ENCODE results near the gene MIEN1.
A peak's percentile ranks its signal among the peaks of the same experiment; 100 is the strongest.

MIEN1 gene

GRCh38 chr17:39703913-39704312 is 26.4 kb downstream of the MIEN1 start:
- TF ChIP-seq CTCF (IDR thresholded peaks at IDR 0.05; ENCODE audit: low read depth, low read length, missing control alignments): no peak
- in situ Hi-C loops (cut with HindIII; ENCODE audit: low pct_ligation_motif_present, low sequenced_read_pairs): no loop called here
- H3K27me3 ChIP-seq (replicated peaks): no peaks in the 10 kb centered on the region
- no peak overlapping the region for H3K4me3 ChIP-seq (ENCODE audit: low read depth, low read length)
- peaks cover 14% of the 10 kb centered on the region for H3K36me3 ChIP-seq (replicated peaks)
- DNase-seq: no peak
- no peak overlapping the region for H3K27ac ChIP-seq

- H3K27ac ChIP-seq: no peak overlapping the region
- no peak overlapping the region for H3K4me3 ChIP-seq (ENCODE audit: low read depth, low read length)
- TF ChIP-seq CTCF (IDR thresholded peaks at IDR 0.05; ENCODE audit: low read depth, low read length, missing control alignments): no peak
- DNase-seq: no peak
- in situ Hi-C loops (cut with HindIII; ENCODE audit: low pct_ligation_motif_present, low sequenced_read_pairs): no loop called here
- no peaks in the 10 kb centered on the region for H3K27me3 ChIP-seq (replicated peaks)
- peaks cover 10% of the 10 kb centered on the region for H3K36me3 ChIP-seq (replicated peaks)
Measured at GRCh38 chr17:39702901-39703893, 27.1 kb downstream of the MIEN1 start.

GRCh38 chr17:39701784-39702422 is 28.4 kb downstream of the MIEN1 start:
- in situ Hi-C loops (cut with HindIII; ENCODE audit: low pct_ligation_motif_present, low sequenced_read_pairs): no loop called here
- Histone ChIP-seq H3K27ac (no peak overlapping the region), H3K4me3 (ENCODE audit: low read depth, low read length) (no peak overlapping the region), H3K27me3 (replicated peaks) (no peaks in the 10 kb centered on the region), H3K36me3 (replicated peaks) (peaks cover 1% of the 10 kb centered on the region)
- DNase-seq: no peak
- no peak for TF ChIP-seq CTCF (IDR thresholded peaks at IDR 0.05; ENCODE audit: low read depth, low read length, missing control alignments)

GRCh38 chr17:39701012-39701783 is 29.1 kb downstream of the MIEN1 start:
- no peak overlapping the region for H3K27ac ChIP-seq
- no peaks in the 10 kb centered on the region for H3K27me3 ChIP-seq (replicated peaks)
- H3K4me3 ChIP-seq (ENCODE audit: low read depth, low read length): peak overlapping the region; percentile 72
- in situ Hi-C loops (cut with HindIII; ENCODE audit: low pct_ligation_motif_present, low sequenced_read_pairs): no loop called here
- no peak for TF ChIP-seq CTCF (IDR thresholded peaks at IDR 0.05; ENCODE audit: low read depth, low read length, missing control alignments)
- H3K36me3 ChIP-seq (replicated peaks): no peaks in the 10 kb centered on the region
- DNase-seq: no peak

GRCh38 chr17:39700148-39700987 is 30.0 kb downstream of the MIEN1 start:
- TF ChIP-seq CTCF (IDR thresholded peaks at IDR 0.05; ENCODE audit: low read depth, low read length, missing control alignments): no peak
- Histone ChIP-seq H3K27me3 (replicated peaks) (no peaks in the 10 kb centered on the region), H3K36me3 (replicated peaks) (no peaks in the 10 kb centered on the region), H3K27ac (no peak overlapping the region), H3K4me3 (ENCODE audit: low read depth, low read length) (peak overlapping the region; percentile 72)
- DNase-seq: peak; percentile 9
- in situ Hi-C loops (cut with HindIII; ENCODE audit: low pct_ligation_motif_present, low sequenced_read_pairs): no loop called here
